Right kidney (tissue), 1 donor: Measurements from ENCODE around the gene PLCB4.
"Not testable (repeated sequence)": the region's sequence is repeated elsewhere in the genome, so short reads cannot be mapped to it uniquely, and the experiment has no call there.

Source experiments
- DNase-seq: peaks from one replicate; pipeline ENCODE4 v3.0.0-alpha.2; 2016

The PLCB4 gene

DNA sequence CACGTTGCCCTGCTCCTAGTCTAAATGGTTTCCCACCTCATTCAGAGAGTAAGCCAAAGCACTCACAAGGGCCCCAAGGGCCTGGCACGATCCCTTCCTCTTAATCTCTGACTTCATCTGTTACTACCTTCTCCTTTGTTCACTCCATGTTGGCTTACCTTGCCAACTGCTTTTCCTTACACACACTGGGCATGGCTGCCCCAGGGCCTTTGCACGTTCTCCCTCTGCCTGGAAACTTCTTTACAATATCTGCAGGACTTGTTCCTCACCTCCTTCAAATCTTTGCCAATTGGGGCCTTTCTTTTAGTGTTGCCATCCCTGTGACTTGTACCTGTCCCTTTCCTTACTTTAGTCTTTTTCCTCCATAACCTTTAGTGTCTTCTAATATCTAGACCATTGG is 73.9 kb downstream of the PLCB4 start:
- no peak for DNase-seq

DNA sequence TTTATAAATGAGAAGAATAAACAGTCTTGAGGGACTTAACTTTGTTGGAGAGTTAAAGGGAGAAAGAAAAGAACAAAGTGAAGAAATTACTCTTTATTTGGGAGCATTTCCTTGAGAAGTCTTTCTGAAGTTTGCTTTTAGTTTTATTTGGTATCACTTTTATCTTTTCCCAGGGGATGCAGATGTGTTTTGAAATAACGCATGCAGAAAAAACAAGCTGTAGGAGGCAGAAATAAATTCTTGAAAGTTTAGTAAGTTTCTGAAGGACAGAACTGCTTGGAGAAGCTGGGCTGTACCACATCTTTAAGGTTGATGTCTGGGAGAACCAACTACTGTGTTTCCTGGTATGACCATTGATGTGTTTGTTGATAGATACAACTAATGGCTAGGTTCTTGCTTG is 75.0 kb downstream of the PLCB4 start:
- DNase-seq = no peak

DNA sequence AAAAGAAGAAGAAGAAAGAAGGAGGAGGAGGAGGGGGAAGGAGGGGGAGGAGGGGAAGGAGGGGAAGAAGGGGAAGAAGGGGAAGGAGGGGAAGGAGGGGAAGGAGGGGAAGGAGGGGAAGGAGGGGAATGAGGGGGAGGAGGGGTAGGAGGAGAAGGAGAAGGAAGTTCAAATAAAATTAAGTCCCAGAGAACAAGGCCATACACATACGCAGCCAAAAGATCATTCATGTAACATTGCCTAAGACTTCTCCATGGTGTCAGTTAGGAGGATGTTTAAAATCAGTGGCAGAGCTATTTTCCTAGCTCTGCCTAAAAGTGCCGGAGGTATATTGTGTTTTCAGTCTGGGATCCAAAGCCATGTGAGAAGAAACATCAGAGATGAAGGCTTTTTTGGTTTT is 75.8 kb downstream of the PLCB4 start:
- DNase-seq = no peak

DNA sequence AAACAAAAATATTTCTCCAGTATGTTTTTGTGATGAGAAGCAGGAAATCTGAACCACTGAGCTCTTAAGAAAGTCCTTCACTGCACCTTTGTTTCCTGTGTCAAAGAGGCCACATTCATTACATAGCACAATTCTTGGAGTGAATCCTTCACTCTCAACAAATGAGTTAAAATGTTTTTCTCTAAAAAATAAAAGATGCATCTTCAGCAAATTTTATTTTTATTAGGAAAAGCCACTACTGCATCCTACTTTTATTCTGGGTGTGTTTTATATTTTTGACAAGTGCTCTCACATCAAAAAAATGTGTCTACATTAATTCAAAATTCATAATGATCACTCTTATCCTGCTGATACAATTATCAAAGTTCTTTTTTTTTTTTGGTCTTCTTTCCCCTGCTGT is 76.3 kb downstream of the PLCB4 start:
- no peak for DNase-seq

DNA sequence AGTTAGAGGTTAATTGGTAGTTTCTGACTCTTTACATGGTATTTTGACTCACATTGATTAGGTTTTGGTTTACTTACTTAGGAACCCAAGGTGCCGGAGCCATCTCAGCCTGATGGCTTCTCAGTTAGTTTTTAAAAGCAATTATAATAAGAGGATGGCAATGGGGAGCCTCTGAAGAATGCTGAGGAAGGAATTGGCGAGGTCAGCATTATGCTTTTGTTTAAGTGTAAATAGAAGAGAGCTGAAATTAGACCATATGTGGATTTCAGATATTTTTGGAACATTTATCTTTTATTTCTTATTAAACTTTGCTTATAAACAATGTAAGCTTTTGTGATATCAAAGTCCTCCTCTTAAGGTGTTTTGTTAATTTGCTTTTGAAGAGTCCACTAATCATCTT is 77.8 kb downstream of the PLCB4 start:
- no peak for DNase-seq

DNA sequence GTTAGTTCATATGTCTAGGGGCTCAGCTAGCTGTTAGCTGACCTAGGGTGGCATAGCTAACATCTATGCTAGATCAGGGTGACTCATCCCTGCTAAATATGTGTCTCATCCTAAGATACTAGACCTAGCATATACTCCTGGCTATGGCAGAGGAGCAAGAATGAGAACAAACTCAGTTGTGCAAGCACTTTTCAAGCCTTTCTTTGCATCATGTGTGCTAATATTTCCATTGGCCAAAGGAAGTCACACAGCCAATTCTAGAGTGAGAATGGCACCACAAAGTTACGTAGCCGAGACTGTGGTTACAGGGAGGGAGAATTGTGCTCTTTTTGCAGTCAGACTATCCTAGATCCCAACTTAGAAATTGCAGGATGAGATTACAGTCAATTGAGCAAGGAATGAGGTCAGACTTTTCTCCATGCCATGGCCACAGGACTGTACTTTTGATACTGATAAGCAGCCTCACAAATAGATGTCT is 78.7 kb downstream of the PLCB4 start:
- no peak for DNase-seq

DNA sequence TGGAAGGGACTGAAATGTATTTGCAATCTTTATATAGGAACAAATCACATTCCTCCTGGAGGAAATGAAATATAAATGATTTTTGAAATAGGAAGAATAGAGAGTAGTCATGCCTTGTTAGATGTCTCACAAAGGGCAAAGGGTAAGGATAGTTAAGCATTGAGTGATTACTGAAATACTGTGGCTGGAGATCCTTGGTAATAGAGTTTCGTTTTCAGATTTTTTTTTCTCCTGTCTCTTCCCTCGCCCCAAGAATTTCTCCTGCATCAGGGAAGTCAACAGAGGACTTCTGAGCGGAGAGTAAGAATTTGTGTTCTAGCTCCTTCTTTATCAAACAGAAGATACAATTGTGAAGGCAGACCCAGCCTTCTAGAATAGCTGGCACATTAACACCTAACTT is 79.4 kb downstream of the PLCB4 start:
- no peak for DNase-seq

DNA sequence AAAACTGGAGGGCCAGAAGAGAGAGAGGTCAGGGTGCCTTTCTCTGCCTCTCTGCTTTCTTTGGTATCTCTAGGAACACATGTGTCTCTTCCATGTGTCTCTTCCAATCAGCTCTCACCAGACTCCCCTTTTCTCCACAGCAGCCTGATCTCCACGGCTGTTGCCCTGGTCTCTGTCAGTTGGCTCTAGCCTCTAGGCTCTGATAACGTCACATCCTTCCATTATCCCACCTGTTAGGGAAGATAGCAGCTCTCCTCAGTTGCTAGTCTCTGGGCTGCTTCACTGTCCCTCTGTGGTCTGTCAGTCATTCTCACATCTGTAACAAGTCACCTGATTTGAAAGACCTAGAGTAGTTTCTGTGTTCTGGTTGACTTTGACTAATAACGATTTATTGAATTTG is 80.2 kb downstream of the PLCB4 start:
- no peak for DNase-seq

DNA sequence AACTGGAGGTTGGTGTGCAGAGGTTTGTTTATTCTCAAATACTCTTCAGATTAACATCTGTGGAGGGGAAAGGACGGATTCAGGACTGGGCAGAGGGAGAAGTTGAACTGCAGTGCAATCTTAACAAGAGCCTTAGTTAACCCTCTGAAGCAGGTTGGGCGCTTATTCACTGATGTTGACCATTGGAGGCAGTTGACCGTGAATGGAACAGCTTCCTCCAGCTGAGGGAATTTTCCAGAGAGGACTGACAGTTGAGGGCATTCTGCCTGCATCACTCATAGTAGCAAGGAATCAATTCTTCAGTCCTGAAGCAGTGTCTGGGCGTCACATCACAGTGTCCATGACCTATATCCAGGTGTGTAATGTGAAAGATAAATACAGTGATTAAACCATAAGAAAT is 80.9 kb downstream of the PLCB4 start:
- no peak for DNase-seq

DNA sequence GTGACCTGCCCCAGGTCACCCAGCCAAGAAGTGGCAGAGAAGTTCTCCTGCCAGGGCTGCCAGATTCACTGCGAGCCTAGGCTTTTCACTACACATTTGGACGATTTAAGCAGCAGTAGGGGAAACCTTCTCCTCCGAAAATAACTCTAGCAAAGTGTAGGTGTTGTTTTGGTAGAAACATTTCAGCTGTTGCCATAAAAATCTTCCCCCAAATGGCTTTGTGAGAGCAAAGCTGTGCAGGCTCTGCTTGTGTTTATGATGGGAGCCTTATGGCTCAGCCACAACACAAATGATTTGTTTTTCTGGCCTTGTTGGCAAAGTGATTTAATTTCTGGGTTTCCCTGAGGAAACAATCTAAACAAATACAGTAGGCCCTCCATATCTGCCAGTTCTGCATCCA is 81.8 kb downstream of the PLCB4 start:
- no peak for DNase-seq

DNA sequence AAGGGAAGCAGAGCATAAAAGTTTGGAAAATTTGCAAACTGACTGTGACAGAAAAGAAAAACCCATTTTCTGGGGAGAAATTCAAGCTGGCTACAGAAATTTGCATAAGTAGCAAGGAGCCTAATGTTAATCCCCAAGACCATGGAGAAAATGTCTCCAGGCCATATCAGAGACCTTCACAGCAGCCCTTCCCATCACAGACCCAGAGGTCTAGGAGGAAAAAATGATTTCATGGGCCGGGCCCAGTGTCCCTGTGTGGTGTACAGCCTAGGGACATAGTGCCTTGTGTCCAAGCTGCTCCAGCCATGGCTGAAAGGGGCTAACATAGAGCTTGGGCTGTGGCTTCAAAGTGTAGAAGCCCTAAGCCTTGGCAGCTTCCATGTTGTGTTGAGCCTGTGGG is 83.3 kb downstream of the PLCB4 start:
- not testable (repeated sequence) for DNase-seq

DNA sequence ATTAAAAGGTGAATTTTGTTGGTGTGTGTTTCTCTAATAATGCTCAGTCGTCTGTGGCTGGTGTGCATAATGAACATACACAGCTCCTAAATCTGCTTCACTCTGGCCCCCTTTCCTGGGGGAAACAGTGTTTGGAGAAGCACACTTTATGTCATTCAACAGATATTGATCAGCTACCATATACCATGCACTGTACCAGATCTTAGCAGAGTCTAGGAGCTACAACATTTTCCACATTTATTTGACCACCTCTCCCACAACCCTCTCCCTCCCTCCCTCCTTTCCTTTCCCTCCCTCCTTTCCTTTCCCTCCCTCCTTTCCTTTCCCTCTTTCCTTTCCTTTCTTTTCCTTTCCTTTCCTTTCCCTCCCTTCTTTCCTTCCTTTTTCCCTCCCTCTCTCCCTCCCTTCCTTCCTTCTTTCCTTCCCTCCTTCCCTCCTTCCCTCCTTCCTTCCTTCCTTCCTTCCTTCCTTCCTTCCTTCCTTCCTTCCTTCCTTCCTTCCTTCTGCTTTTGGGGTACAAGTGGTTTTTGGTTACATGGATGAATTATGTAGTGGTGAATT is 85.7 kb downstream of the PLCB4 start:
- DNase-seq = no peak

DNA sequence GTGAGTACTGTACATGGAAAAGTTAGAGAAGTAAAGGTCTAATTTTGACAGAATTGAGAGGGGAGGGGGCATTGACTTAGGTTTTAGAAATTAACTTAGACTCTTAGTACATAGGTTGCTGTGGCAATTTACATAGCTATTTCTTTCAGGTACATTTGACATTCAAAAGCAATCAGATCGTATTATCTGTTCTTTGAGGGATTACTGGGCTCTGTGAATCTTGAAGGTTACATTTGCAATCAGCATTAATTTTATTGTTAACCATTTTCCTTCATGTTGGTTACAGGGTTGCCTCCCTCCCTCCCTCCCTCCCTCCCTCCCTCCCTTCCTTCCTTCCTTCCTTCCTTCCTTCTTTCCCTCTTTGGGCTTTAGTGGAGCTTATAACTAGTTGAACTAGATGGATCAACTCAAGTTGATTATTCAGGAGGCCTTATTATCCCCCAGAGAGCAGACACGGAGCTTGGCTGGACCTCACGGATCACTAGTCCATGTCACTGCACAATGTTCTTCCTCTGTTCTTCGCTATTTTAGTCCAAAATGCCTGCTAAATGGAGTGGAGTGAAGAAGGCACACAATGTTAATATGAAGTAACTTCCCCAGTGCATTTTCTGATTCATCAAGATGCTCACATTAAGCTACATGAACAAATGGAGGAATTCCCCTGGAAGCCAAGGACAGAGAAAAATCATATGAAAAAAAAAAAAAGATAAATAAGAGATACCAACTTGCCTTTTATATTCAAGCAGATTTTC is 87.8 kb downstream of the PLCB4 start:
- no peak for DNase-seq

DNA sequence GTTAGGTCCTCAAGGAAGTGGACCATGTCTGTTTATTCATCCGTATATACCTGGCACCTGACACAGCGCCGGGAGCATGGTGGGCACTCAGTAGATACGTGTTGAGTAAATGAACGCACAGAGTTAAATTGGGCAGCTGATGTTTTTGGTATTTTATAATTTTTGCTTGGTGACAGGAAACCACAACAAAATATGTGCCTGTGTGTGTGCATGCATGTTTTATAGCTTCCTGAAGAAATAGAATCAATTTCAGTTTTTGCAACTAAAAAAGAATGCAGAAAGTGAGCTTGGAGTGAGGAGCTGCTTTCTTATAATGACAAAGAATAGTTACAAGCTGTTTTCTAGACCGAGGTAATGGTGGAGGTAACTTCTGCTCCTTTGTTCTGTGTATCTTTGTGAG is 91.4 kb downstream of the PLCB4 start:
- DNase-seq = no peak

DNA sequence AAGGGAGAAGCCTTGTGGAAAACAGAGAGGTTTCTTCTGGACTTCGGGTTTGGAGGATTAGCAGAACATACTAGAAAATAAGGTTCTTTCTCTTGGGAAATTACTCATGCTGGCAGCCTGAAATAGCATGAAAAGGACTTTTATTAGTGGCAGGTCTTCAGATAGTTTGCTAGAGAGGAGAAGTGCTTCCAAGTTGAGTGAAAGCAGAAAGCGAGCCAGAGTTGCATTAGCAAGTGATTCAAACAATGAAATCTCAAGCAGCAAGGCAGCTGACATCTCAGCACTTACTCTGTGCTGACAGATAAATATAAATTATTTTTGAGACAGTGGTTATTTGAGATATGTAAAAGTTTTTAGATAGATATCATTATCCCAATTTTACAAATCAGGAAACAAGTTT is 91.9 kb downstream of the PLCB4 start:
- DNase-seq = no peak

DNA sequence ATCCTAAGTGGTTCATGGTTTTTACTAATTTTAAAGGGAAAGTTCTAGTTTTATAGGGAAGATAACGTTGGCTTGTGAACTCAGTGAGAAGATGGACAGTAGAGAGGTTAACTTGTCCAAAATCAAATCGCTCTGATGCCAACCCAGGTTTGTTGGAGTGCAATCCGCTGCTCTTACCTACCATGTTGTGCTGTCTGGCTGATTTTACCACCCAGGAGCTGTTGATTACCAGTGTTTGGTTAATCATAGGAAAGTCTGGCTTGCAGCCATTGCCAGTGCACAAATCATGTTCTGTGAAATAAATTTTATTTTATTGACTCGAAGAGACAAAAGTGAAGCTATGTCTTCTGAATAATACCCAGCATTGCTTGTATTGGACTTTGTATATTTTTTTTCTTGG is 92.4 kb downstream of the PLCB4 start:
- no peak for DNase-seq

DNA sequence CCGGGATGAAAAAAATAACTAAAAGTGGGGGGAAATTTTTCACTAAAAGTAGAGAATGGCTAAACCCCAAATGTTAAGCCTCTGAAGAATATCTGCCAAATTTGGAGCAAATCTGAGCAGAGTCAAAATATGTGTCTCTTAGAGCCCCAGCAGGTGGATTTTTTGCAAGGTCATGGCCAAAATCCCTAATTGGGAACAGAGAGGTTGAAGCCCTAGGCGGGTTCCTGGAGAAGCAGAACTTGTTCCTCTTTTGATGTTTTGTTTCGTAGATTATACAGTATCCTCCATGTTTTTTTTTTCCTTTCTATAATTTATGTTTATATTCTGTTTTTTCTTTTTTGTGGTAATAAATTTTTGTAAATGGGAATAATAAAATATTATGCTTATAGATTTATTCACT is 94.4 kb downstream of the PLCB4 start:
- no peak for DNase-seq

DNA sequence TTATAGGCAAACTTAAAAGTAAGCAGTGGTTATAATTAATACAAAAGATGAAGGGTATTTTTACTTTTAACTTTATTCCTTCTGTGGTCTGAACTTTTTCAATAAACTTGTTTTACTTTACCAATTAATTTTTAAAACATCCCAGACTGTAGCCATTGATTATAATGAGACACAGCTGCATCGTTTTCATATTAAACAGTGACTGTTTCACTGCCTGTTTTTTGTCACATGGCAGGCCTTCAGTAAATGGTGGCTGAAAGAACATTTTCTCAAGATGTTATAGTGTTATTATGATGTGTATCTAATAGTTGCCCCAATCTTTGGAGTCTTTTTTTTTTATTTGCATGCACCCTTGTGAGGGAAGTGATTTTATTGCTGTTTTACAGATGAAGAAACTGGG is 95.1 kb downstream of the PLCB4 start:
- DNase-seq = no peak

DNA sequence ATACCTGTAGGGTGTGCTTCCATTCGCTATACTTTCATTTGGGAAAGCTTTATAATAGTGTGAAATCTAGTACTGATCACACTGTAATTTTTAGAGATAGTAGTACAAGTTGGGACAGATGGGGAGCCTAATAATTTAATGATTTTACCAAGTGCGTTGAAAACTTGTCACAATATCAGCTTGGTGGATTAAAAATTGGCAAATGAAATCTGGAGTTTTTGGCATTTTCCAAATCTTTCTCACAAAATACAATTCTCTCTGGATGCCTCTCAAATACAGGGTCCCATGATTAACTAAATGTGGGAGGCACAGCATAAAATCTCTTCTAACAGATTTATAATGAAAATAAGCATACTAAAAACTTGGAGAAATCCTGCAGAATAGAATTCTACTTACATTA is 96.4 kb downstream of the PLCB4 start:
- DNase-seq = no peak

DNA sequence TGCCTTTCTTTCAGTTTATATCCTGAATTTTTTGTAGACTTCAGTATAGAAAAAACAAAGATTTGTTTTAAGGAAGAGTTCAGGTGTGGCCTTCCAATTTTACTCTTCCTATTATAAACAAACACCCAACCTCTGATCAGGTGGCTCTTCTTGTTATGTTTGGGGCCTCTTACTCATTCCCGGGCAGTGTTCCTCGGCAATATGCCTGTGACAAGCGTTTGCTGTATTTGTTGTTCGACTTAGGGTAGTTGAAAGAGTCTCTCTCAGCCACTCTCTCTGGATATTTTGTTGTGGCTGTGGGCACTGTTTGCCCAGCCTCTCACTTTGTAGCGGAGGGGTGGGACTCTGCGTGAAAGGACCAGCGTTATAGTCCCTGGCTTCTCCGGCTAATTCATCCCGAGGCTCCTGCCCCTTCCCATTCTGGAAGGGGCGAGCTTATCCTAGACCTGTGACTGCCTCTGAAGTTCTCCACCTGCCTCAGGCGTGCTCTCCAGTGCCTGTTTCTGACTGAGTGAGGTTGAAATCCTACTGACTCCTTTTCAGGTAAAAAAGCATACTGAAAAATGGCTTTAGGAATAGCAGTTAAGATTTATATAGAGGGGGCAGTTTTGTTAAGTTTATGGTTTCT is 97.4 kb downstream of the PLCB4 start:
- peak; percentile 20 for DNase-seq

DNA sequence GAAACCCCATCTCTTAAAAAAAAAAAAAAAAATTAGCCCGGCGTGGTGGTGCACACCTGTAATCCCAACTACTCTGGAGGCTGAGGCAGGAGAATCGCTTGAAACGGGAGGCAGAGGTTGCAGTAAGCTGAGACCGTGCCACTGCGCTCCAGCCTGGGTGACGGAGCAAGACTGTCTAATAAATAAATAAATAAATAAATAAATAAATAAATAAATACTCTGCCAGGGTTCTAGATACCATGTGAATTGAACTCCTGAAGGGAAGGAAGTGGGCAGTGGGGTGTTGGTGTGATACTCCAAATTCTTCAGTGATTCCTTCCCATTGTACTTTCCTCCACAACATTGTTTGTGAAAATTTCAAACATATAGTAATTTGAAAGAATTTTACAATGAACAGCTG is 100.5 kb downstream of the PLCB4 start:
- no peak for DNase-seq

DNA sequence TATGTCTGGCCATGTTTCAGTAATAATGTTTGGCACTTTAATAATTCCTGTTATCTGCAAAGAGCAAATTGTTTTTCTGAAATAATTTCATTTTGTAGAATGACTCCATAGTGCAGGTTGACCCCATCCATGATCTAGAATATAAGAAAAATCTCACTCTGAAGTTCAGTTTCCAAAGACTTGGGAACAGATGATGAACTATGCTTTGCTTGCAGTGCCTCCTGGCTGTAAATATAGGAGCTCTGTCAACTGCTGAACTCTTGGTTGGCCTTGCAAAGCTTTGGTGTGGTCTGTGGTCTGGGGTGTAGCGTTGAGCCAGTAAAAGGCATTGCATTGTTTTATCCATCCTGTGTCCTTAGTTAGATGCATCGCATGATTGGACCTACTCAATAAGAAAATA is 104.0 kb downstream of the PLCB4 start:
- DNase-seq = no peak

DNA sequence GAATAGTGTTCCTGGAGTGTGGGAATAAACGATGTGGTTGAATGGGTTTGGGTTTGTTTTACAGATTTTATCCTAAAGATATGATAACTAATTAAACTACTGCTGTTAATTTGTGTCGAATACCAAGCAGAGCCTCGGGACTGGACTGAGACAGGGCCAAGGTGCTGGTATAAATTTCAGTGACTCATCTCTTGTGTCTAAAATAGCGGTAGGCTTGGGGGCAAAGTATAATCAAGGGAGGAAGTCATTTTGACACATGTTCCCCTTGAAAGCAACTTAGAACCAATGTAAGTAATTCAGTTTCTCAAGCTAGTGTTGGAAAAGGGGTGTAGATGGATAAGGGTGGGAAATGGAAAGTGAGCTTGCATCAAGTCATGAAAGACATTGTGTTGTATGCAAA is 108.4 kb downstream of the PLCB4 start:
- DNase-seq = no peak

DNA sequence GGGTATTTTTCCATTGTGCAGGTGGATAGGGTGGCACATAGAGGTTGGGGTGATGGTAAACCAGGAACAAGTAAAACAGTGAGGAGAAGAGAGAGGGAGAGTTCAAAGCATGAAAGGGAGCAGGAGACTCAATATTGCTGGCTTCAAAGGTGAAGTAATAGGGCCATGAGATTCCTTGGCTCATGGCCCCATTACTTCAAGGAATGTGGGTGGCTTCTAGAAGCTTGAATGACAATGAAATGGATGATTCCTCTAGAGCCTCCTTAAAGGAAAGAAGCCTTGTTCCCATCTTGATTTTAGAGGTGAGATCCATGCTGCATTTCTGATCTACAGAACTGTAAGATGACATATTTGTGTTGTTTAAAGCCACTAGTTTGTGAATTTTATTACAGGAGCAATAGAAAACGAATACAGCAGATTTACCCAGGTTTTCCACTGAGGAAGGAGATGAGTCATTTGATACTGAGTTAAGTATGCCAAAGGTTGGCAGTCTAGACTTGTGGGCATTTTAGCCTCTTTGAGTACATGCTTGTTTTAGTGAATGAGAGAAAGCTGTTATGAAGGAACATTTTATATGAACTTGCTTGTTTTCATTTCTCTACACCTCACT is 110.4 kb downstream of the PLCB4 start:
- DNase-seq = no peak
